ENCODE measurements around the gene GALNT7. TPM values are rescaled to one million over a fixed set of nuclear protein-coding genes. Genes with fewer than 3 reads are reported as not detected.
A peak's percentile ranks its signal among the peaks of the same experiment; 100 is the strongest.

The GALNT7 gene
- total and polyA plus RNA-seq, 8 donors = 25.2 to 51.1 (median 37.4) TPM

DNA sequence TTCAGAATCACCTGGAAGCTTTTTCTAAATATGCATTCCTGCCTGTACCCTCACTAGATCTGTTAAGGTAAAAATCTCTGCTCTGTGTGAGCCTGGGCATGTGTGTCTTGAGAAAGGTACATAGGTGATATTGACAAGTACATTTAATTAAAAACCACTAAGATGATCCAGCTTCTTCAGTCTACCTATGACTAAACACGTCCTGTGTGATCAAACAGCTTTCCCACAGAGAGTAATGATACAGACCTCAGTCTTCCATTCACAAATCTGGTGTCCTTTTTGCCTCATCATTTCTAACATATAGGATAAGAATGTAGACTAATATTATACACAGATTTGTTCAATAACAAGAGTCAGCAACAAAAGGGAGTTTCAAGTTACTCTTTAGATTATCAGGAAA is 42.6 kb downstream of the GALNT7 start:
- no peak for DNase-seq
- Histone ChIP-seq H3K27me3 (no peaks in the 10 kb centered on the region), H3K36me3 (no peaks in the 10 kb centered on the region), H3K4me3 (no peak overlapping the region), H3K4me1 (peaks cover 0 to 5% of the 10 kb centered on the region in 2 donors), H3K9me3 (no peaks in the 10 kb centered on the region), H3K27ac (no peak overlapping the region)
- TF ChIP-seq, protein P1, sequence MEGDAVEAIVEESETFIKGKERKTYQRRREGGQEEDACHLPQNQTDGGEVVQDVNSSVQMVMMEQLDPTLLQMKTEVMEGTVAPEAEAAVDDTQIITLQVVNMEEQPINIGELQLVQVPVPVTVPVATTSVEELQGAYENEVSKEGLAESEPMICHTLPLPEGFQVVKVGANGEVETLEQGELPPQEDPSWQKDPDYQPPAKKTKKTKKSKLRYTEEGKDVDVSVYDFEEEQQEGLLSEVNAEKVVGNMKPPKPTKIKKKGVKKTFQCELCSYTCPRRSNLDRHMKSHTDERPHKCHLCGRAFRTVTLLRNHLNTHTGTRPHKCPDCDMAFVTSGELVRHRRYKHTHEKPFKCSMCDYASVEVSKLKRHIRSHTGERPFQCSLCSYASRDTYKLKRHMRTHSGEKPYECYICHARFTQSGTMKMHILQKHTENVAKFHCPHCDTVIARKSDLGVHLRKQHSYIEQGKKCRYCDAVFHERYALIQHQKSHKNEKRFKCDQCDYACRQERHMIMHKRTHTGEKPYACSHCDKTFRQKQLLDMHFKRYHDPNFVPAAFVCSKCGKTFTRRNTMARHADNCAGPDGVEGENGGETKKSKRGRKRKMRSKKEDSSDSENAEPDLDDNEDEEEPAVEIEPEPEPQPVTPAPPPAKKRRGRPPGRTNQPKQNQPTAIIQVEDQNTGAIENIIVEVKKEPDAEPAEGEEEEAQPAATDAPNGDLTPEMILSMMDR (IDR thresholded peaks at IDR 0.05) = no peak
- ATAC-seq = no peak
- intact Hi-C loops (cut with DNase I) = no loop called here

DNA sequence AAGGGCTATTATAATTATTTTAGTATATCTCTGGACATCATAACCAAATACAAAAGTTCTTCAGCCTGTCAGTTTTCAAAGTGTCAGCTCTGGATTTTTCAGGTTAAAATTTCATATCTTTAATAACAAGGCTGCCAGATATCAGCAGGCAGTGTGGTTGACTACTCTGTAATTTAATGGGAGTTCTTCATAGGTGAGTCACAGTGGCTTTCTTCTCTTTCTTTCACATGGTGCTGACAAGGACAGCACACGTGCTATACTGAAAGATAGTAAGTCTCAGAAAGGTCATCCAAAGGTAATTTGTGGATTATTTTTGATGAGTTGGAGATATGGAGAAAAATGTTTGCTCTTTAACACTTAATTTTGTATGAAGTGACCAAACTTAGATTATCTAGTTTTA is 43.2 kb downstream of the GALNT7 start:
- TF ChIP-seq, protein P1 (IDR thresholded peaks at IDR 0.05) = no peak
- intact Hi-C loops (cut with DNase I) = no loop called here
- H3K9me3 ChIP-seq = no peaks in the 10 kb centered on the region

GRCh38 chr4:173212379-173212778 is 43.8 kb downstream of the GALNT7 start:
- H3K4me1 ChIP-seq = peaks cover 0 to 5% of the 10 kb centered on the region in 2 donors
- intact Hi-C loops (cut with DNase I) = no loop called here
- H3K36me3 ChIP-seq = no peaks in the 10 kb centered on the region
- DNase-seq (no peak), ATAC-seq (no peak)
- H3K27me3 ChIP-seq = no peaks in the 10 kb centered on the region
- no peak overlapping the region for H3K4me3 ChIP-seq
- no peaks in the 10 kb centered on the region for H3K9me3 ChIP-seq
- TF ChIP-seq, protein P1 (IDR thresholded peaks at IDR 0.05) = no peak
- H3K27ac ChIP-seq = no peak overlapping the region

More for the DNA sequence above, 43.2 kb downstream of the GALNT7 start:
- ATAC-seq (peak; percentile 70), DNase-seq (no peak)
- Histone ChIP-seq H3K27me3 (no peaks in the 10 kb centered on the region), H3K4me3 (no peak overlapping the region), H3K36me3 (no peaks in the 10 kb centered on the region), H3K27ac (no peak overlapping the region), H3K4me1 (peaks cover 0 to 5% of the 10 kb centered on the region in 2 donors)

DNA sequence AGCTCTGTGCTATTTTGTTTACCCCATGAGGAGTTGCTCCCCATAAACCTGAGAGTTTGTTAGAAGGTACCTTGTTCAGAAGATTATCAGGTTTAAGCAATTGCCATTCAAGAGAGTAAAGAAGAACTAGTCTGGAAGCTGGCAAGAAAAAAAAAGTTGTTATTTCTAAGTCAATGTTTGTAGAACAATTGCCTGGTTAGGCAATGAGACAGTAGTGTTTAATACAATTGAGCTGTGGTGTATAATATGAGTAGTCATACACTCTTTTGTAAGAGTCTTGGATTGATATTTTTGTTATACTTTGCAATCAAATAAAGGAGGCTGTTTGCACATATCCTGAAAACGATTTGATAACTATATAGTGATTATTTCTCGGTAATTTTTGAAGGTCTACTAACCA is 44.7 kb downstream of the GALNT7 start:
- Histone ChIP-seq H3K4me1 (peaks cover 0 to 5% of the 10 kb centered on the region in 2 donors), H3K27me3 (no peaks in the 10 kb centered on the region), H3K9me3 (no peaks in the 10 kb centered on the region), H3K27ac (no peak overlapping the region), H3K36me3 (no peaks in the 10 kb centered on the region), H3K4me3 (no peak overlapping the region)
- TF ChIP-seq, protein P1 (IDR thresholded peaks at IDR 0.05) = no peak
- intact Hi-C loops (cut with DNase I) = no loop called here
- no peak for DNase-seq
- no peak for ATAC-seq

GRCh38 chr4:173214231-173214630 is 45.6 kb downstream of the GALNT7 start:
- Histone ChIP-seq H3K4me1 (peaks cover 0 to 5% of the 10 kb centered on the region in 2 donors), H3K9me3 (no peaks in the 10 kb centered on the region), H3K27ac (no peak overlapping the region), H3K36me3 (no peaks in the 10 kb centered on the region), H3K27me3 (no peaks in the 10 kb centered on the region), H3K4me3 (no peak overlapping the region)
- DNase-seq (no peak), ATAC-seq (no peak)
- intact Hi-C loops (cut with DNase I) = no loop called here
- TF ChIP-seq, protein P1 (IDR thresholded peaks at IDR 0.05) = no peak
